PC-9 (cell line): ENCODE data around the gene ADAMTSL1. TPM values are rescaled to one million over a fixed set of nuclear protein-coding genes. Genes with fewer than 3 reads are reported as not detected.

Source experiments
- BruUV-seq: library from RNA; stranded (reverse); fragments of 400-500 nt; replicated peaks from 2 replicates; lab custom pipeline; 2021; lab: Mats Ljungman, UMichigan
- CTCF ChIA-PET: fragments of 300-600 bp; sonication (Branson Sonifier 250); formaldehyde crosslinking; loops from one replicate; lab custom pipeline; 2022; ENCODE audit warnings: antibody characterized with exemption; lab: Charles Lee
- POLR2A ChIA-PET: fragments of 300-600 bp; sonication (Branson Sonifier 250); formaldehyde crosslinking; loops from one replicate; lab custom pipeline; 2022; ENCODE audit warnings: antibody characterized with exemption; ENCODE audit not compliant: unreplicated experiment; lab: Charles Lee
- DNase-seq, 2 experiments: peaks; one replicate each; pipeline versions ENCODE4 v3.0.0 to v3.0.0-alpha.2; 2015 to 2022; ENCODE audit warnings: mixed read lengths in 1 of 2
- H2AFZ ChIP-seq: fragments of 200-600 bp; sonication (generic); 2 replicates; pipeline ENCODE4 v1.8.1; 2017; ENCODE audit warnings: antibody characterized with exemption
- H3F3A ChIP-seq: fragments of 200-600 bp; sonication (generic); 2 replicates; pipeline ENCODE4 v1.8.1; 2017; ENCODE audit warnings: antibody characterized with exemption, mild to moderate bottlenecking, low read depth; ENCODE audit not compliant: insufficient read depth
- H3K27ac ChIP-seq: fragments of 200-600 bp; sonication (generic); 2 replicates; pipeline ENCODE4 v1.6.1; 2016; ENCODE audit warnings: mixed run types
- H3K27me3 ChIP-seq: fragments of 200-600 bp; sonication (generic); 2 replicates; pipeline ENCODE4 v1.6.1; 2016; ENCODE audit warnings: low read depth, mixed run types; ENCODE audit not compliant: insufficient read depth
- H3K36me3 ChIP-seq: fragments of 200-600 bp; sonication (generic); 2 replicates; pipeline ENCODE4 v1.6.1; 2016; ENCODE audit warnings: low read depth, mixed run types
- H3K4me1 ChIP-seq: fragments of 200-600 bp; sonication (generic); replicated peaks from 2 replicates; pipeline ENCODE4 v1.6.1; 2016; ENCODE audit warnings: mixed run types; ENCODE audit not compliant: insufficient read depth
- H3K4me2 ChIP-seq: fragments of 200-600 bp; sonication (generic); 2 replicates; pipeline ENCODE4 v1.6.1; 2017; ENCODE audit warnings: mixed run types
- H3K4me3 ChIP-seq: fragments of 200-600 bp; sonication (generic); 2 replicates; pipeline ENCODE4 v1.6.1; 2016; ENCODE audit warnings: mixed run types
- H3K79me2 ChIP-seq: fragments of 200-600 bp; sonication (generic); 2 replicates; pipeline ENCODE4 v1.6.1; 2017; ENCODE audit warnings: low read depth, mixed run types
- H3K9me2 ChIP-seq: fragments of 200-600 bp; sonication (generic); 2 replicates; pipeline ENCODE4 v1.8.1; 2017; ENCODE audit warnings: mild to moderate bottlenecking; ENCODE audit not compliant: insufficient read depth
- H3K9me3 ChIP-seq: fragments of 200-600 bp; sonication (generic); 2 replicates; pipeline ENCODE4 v1.8.1; 2016; ENCODE audit warnings: low read depth; ENCODE audit not compliant: insufficient read depth
- H4K20me1 ChIP-seq: fragments of 200-600 bp; sonication (generic); 2 replicates; pipeline ENCODE4 v1.8.1; 2017; ENCODE audit not compliant: insufficient read depth
- EZH2 ChIP-seq: fragments of 200-600 bp; sonication (generic); IDR thresholded peaks from 2 replicates; pipeline ENCODE4 v1.8.0; 2017; ENCODE audit warnings: antibody characterized with exemption, low read depth
- intact Hi-C: fragments of 100-400 bp; cut with micrococcal nuclease; formaldehyde crosslinking; loops from one replicate; pipeline ENCODE4 v1.10.0; 2022; ENCODE audit not compliant: unreplicated experiment
- total RNA-seq: library from RNA; stranded (reverse); gene quantifications from 2 replicates; pipeline ENCODE4 v1.2.3, GENCODE V29; 2021
- TF ChIP-seq, protein P1 (sequence below): fragments of 200-600 bp; sonication (generic); conservative IDR thresholded peaks from 2 replicates; pipeline ENCODE4 v1.6.1; 2017; ENCODE audit warnings: mixed run types, antibody characterized with exemption, mild to moderate bottlenecking, moderate library complexity

Gene ADAMTSL1
- total RNA-seq, 1 experiment from 2014 or later: not detected

DNA sequence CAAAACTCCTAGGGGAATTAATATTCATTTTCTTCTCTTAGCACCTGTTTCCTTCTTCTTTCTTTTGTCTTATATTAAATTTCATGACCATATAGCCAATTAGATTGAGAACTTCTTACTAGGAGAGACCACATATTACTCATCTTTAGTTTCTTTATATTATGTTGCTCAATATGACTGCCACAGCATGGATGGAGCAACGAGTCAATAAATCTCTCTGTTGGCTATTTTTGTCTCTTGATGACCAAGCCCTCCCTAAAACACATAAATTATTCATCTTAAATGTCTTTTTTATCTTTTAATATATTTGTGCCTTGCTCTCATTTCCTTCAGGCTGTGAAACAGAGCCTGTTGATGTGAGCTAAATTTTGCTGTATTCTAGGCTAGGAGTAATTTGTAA is 123.0 kb downstream of the ADAMTSL1 start:
- DNase-seq: no peak
- no peaks in the 10 kb centered on the region for H3K27me3 ChIP-seq
- TF ChIP-seq, protein P1, sequence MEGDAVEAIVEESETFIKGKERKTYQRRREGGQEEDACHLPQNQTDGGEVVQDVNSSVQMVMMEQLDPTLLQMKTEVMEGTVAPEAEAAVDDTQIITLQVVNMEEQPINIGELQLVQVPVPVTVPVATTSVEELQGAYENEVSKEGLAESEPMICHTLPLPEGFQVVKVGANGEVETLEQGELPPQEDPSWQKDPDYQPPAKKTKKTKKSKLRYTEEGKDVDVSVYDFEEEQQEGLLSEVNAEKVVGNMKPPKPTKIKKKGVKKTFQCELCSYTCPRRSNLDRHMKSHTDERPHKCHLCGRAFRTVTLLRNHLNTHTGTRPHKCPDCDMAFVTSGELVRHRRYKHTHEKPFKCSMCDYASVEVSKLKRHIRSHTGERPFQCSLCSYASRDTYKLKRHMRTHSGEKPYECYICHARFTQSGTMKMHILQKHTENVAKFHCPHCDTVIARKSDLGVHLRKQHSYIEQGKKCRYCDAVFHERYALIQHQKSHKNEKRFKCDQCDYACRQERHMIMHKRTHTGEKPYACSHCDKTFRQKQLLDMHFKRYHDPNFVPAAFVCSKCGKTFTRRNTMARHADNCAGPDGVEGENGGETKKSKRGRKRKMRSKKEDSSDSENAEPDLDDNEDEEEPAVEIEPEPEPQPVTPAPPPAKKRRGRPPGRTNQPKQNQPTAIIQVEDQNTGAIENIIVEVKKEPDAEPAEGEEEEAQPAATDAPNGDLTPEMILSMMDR: no peak
- no peak for TF ChIP-seq EZH2
- no peak overlapping the region for H3K27ac ChIP-seq
- CTCF ChIA-PET: no interaction called here
- H3K4me2 ChIP-seq: no peak overlapping the region
- H3K4me1 ChIP-seq: no peaks in the 10 kb centered on the region
- H3F3A ChIP-seq: no peaks in the 10 kb centered on the region
- H3K4me3 ChIP-seq: no peak overlapping the region
- intact Hi-C loops: no loop called here
- POLR2A ChIA-PET: no interaction called here
- no peaks in the 10 kb centered on the region for H4K20me1 ChIP-seq
- H3K36me3 ChIP-seq: no peaks in the 10 kb centered on the region
- no peaks in the 10 kb centered on the region for H3K9me3 ChIP-seq
- no TSS peak for BruUV-seq
- H3K79me2 ChIP-seq: no peaks in the 10 kb centered on the region
- no peaks in the 10 kb centered on the region for H3K9me2 ChIP-seq
- H2AFZ ChIP-seq: no peak overlapping the region

DNA sequence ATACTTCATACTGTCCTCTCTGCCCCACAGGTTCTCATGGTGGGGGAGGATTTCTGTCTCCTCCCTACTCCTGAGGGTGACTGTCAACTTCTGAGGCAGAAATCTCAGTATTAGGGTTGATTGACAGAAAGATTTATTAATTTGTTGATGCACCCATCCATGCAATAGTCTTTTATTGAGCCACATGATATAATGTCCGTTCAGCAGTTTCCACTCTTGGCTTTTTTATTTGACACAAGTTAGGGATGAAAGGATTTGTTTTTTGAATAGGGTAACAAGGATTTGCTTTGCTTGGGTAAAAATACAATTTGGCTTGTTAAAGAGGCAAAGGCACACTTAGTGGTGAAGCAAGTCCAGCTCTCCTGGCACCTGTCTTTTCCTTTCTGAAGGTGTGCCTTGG is 125.0 kb downstream of the ADAMTSL1 start:
- Histone ChIP-seq H3K9me2 (no peaks in the 10 kb centered on the region), H3K27ac (no peak overlapping the region), H3K4me2 (no peak overlapping the region), H3K79me2 (no peaks in the 10 kb centered on the region), H3K4me1 (no peaks in the 10 kb centered on the region), H3K9me3 (no peaks in the 10 kb centered on the region), H4K20me1 (no peaks in the 10 kb centered on the region), H3K27me3 (no peaks in the 10 kb centered on the region), H3K4me3 (no peak overlapping the region), H3F3A (no peaks in the 10 kb centered on the region), H3K36me3 (no peaks in the 10 kb centered on the region), H2AFZ (no peak overlapping the region)
- POLR2A ChIA-PET: no interaction called here
- CTCF ChIA-PET: no interaction called here
- intact Hi-C loops: no loop called here
- no TSS peak for BruUV-seq
- TF ChIP-seq, protein P1: no peak
- TF ChIP-seq EZH2: no peak
- DNase-seq: no peak

DNA sequence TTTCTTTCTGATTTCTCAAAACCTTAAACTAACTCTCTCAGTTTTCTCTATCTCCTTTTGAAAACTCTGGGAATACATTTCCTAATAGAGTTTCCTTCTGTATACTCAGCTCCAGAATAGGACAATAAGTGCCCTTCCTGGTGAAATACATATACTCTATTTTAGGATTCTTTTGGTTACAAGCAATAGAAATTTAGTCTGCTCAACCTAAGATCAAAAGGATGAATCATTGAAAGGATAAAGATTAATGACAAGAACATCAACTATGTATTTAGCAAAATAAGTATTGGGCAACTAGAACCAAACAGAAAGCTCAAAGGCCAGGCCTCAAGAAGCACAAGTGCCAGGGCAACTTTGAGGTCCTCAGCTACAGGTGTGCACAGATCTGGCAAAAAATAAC is 127.1 kb downstream of the ADAMTSL1 start:
- Histone ChIP-seq H4K20me1 (no peaks in the 10 kb centered on the region), H3K4me3 (no peak overlapping the region), H3K4me2 (no peak overlapping the region), H3K27me3 (no peaks in the 10 kb centered on the region), H2AFZ (no peak overlapping the region), H3K36me3 (no peaks in the 10 kb centered on the region), H3K9me3 (no peaks in the 10 kb centered on the region), H3K9me2 (no peaks in the 10 kb centered on the region), H3K27ac (no peak overlapping the region), H3K4me1 (no peaks in the 10 kb centered on the region), H3F3A (no peaks in the 10 kb centered on the region), H3K79me2 (no peaks in the 10 kb centered on the region)
- BruUV-seq: no TSS peak
- DNase-seq: no peak
- POLR2A ChIA-PET: no interaction called here
- TF ChIP-seq, protein P1: no peak
- TF ChIP-seq EZH2: no peak
- CTCF ChIA-PET: no interaction called here
- intact Hi-C loops: no loop called here
